HFFc6 (cell line): Measurements from ENCODE around the gene ADGRL2. TPM values are rescaled to one million over a fixed set of nuclear protein-coding genes. Genes with fewer than 3 reads are reported as not detected.

Experiments
- DNase-seq: peaks from one replicate; pipeline ENCODE4 v3.0.0-alpha.2; 2018
- H3K27ac Mint-ChIP-seq: 2 replicates; pipeline ENCODE4 v1.8.0; 2020; ENCODE audit warnings: mild to moderate bottlenecking, mixed read lengths
- H3K27me3 Mint-ChIP-seq: 2 replicates; pipeline ENCODE4 v1.8.0; 2021; ENCODE audit warnings: mild to moderate bottlenecking, moderate library complexity, mixed read lengths; ENCODE audit not compliant: insufficient read depth
- H3K36me3 Mint-ChIP-seq: 2 replicates; pipeline ENCODE4 v1.8.0; 2021; ENCODE audit warnings: low read depth, mixed read lengths
- H3K4me1 Mint-ChIP-seq: 2 replicates; pipeline ENCODE4 v1.8.0; 2020; ENCODE audit warnings: low read depth, mixed read lengths
- H3K4me3 Mint-ChIP-seq: 2 replicates; pipeline ENCODE4 v1.8.0; 2020; ENCODE audit warnings: mild to moderate bottlenecking, moderate library complexity, mixed read lengths
- H3K9me3 Mint-ChIP-seq: 2 replicates; pipeline ENCODE4 v1.8.0; 2020; ENCODE audit warnings: mild to moderate bottlenecking, mixed read lengths
- total RNA-seq, 6 experiments: library from RNA; stranded (reverse); fragmentation: NEBNext Ultra II Directional; extraction: Animal tissue kit (Norgen Biotek cat#: 25700); gene quantifications; 2 replicates in 1 of 6; 3 replicates in 5 of 6; pipeline ENCODE4 v1.2.3, GENCODE V29; 2021
- TF ChIP-seq, protein P1 (sequence below): fragments of 200-600 bp; sonication (generic); IDR thresholded peaks from 2 replicates; pipeline ENCODE4 v1.5.0; 2021; ENCODE audit warnings: antibody characterized with exemption, mild to moderate bottlenecking

ADGRL2 gene
- total RNA-seq, 6 experiments from 2014 or later: 2.1 to 11.1 (median 2.8) TPM

DNA sequence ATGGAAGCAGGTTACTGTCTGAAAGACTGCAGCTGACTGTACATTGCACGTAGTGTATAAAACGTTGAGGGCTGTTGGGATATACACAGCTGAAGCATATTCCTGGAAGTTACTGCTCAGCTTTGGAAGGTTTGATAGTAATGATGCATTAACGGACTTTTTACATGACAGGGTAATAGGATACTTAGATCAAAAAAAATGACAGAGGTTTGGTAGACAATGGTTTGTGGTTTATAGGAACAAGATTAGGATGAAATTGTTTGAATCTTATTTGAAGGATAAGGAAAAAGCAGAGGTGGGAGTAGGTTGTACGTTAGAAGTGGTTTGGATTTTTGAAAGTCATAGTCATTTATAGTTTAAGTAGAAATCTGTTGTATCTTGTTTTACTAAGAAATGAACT lies 33.0 kb downstream of the ADGRL2 start:
- TF ChIP-seq, protein P1, sequence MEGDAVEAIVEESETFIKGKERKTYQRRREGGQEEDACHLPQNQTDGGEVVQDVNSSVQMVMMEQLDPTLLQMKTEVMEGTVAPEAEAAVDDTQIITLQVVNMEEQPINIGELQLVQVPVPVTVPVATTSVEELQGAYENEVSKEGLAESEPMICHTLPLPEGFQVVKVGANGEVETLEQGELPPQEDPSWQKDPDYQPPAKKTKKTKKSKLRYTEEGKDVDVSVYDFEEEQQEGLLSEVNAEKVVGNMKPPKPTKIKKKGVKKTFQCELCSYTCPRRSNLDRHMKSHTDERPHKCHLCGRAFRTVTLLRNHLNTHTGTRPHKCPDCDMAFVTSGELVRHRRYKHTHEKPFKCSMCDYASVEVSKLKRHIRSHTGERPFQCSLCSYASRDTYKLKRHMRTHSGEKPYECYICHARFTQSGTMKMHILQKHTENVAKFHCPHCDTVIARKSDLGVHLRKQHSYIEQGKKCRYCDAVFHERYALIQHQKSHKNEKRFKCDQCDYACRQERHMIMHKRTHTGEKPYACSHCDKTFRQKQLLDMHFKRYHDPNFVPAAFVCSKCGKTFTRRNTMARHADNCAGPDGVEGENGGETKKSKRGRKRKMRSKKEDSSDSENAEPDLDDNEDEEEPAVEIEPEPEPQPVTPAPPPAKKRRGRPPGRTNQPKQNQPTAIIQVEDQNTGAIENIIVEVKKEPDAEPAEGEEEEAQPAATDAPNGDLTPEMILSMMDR: no peak
- H3K4me1 Mint-ChIP-seq: peaks cover 13% of the 10 kb centered on the region; the same call in 1 of the 2 replicates
- no peak overlapping the region for H3K4me3 Mint-ChIP-seq

DNA sequence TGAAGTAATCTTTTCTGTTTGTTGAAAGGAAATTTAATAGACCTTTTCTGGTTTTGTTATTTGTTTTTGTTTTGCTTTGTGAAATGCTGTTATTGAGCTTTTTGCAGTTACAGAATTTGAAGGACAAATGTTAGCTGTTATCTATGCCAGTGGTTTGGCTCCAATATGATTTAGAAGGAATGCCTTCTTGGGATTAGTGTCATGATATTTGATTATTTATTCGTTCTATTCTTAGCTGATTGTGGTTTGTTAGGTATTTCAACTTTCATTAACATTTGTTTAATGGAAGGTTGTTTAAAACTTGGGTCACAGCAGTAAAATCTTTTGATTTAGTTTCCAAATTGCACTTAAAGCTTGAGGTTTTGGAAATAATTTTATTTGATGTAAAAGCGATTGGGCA lies 33.5 kb downstream of the ADGRL2 start:
- Mint-ChIP-seq H3K9me3 (no peaks in the 10 kb centered on the region), H3K27ac (no peak overlapping the region), H3K4me3 (peak overlapping the region; percentile 12; the same call in 1 of the 2 replicates), H3K36me3 (no peaks in the 10 kb centered on the region), H3K27me3 (no peaks in the 10 kb centered on the region), H3K4me1 (peaks cover 13% of the 10 kb centered on the region; the same call in 1 of the 2 replicates)
- DNase-seq: peak; percentile 1
- TF ChIP-seq, protein P1: no peak

More for the DNA sequence above, 33.0 kb downstream of the ADGRL2 start:
- no peaks in the 10 kb centered on the region for H3K27me3 Mint-ChIP-seq
- H3K36me3 Mint-ChIP-seq: no peaks in the 10 kb centered on the region
- H3K27ac Mint-ChIP-seq: no peak overlapping the region
- H3K9me3 Mint-ChIP-seq: no peaks in the 10 kb centered on the region
- DNase-seq: no peak

DNA sequence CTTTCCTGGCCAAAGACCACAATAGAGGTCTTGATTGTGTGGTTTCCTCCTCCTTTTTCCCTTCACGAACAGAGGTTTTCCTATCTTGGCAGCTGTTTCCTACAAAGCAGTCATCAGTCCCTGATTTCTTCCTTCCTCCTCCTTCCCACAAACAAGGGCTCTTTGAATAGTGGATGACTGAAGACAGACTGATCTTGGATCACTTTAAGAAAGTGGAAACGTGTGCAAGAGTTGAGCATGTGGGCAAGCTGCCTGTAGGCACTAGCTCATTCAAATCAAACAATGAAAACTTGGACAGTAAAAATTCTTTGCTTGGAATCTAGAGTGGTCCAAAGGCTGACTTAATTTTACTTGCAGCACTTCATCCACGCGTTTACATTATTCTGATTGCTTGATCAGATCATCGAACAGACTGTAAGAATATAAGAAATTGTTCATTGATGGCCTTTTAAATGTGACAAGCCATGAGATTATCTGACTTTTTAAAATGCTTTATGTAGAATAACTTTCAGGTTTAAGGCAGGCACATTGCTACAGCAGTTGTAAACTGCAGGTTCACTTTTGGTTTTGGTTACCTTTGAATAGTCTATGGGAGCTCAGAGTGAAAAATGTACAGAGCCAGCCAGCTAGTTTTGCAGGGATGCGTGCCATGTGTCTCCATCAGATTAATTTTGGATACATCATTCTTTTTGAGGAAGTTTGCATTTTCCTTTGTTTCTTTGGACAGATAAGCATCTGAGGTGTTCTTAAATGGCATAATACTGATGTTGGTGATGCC lies 34.4 kb downstream of the ADGRL2 start:
- Mint-ChIP-seq H3K4me3 (peak overlapping the region; percentile 46; the same call in 1 of the 2 replicates), H3K27me3 (no peaks in the 10 kb centered on the region), H3K9me3 (no peaks in the 10 kb centered on the region), H3K36me3 (no peaks in the 10 kb centered on the region), H3K27ac (no peak overlapping the region; the same call in 1 of the 2 replicates), H3K4me1 (peaks cover 13% of the 10 kb centered on the region; the same call in 1 of the 2 replicates)
- DNase-seq: no peak
- TF ChIP-seq, protein P1: no peak

DNA sequence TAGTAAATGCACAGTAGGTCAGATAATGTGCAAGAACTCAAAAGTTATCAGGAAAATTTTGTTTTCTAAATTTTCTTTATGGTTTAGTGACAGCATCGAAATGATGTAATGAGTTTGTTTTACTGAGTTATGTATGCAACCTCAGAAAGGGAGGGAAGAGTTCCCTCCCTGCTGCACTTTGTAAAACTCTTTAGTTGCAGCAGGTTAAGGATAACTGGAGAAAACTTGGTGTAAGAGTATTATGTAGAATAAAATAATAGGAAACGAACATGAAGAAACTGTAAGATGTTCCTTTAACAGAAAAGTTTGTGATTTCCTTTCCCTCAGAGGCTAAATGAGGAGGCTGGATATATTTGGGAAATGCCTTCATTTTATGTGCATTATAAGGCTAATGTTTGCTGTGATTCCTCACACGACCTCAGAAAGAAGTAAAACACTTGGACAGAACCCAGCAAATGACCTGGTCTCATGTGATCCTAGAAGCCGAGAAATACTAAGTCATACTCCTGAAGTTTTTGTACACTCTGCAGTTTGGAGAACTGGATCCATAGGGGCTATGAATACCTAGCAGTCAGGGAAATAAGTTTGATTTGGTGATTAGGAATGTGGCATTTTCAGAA lies 35.4 kb downstream of the ADGRL2 start:
- Mint-ChIP-seq H3K36me3 (no peaks in the 10 kb centered on the region), H3K4me3 (no peak overlapping the region), H3K27me3 (no peaks in the 10 kb centered on the region), H3K27ac (no peak overlapping the region), H3K4me1 (peaks cover 13% of the 10 kb centered on the region; the same call in 1 of the 2 replicates), H3K9me3 (no peaks in the 10 kb centered on the region)
- TF ChIP-seq, protein P1: no peak
- no peak for DNase-seq

DNA sequence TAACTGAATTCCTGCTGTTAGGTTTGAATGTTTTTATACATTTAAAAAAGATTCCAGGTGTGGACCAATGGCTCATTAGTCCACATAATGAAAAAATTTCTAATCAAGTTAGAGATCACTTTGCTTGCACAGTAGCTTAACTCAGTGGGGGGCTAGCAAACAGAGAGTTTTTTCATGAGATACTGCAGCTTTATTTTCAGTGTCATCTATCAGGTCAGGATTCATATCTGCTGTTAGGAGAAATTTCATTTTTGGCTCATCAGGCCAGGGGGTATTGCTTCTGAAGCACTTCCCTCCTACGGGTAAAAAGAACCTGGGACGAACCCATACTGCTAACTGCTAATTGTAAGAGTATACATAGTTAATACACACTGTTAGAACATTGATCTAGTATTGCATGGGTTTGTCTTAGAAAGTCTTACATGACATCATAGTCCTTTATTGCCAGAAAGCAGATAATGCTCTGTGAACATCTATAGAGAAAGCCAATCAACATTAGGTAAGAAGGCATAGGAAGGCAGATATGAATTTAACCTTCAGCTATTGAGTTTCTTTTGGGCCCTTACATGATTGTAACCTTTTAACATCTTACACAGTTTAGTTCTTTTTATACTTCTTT lies 38.0 kb downstream of the ADGRL2 start:
- H3K9me3 Mint-ChIP-seq: no peaks in the 10 kb centered on the region

More for the DNA sequence above, 38.0 kb downstream of the ADGRL2 start:
- no peak for DNase-seq
- Mint-ChIP-seq H3K27ac (no peak overlapping the region), H3K27me3 (no peaks in the 10 kb centered on the region), H3K4me3 (no peak overlapping the region), H3K36me3 (no peaks in the 10 kb centered on the region), H3K4me1 (peaks cover 13% of the 10 kb centered on the region; the same call in 1 of the 2 replicates)
- TF ChIP-seq, protein P1: no peak
